ENCODE data around the gene FJX1.

The FJX1 gene

DNA sequence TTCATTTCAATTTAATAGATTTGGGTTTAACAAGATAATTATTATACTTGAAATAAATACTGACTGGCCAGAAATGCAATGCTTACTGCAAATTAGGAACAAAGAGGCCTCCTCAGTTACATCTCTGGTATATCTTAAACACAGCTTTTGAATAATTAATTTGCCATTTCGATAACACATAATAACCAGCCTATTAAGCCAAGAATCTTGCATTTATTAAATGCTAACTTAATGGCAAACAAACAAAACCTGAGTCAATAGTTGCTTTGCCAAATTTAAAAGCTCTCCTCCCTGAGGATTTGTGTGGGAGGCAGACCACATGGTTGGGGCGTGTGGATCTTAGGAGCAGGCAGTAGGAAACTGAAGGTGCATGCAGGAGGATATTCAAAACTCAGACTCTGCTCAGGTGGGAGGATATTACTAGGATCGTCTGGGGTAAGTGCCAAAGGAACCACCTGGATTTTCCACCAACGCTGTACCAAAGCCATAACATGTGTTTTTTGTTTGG, 17.9 kb upstream of the FJX1 start:
- Histone ChIP-seq H3K27ac (no peak overlapping the region), H3K4me2 (no peak overlapping the region), H3K9ac (no peak overlapping the region), H3K4me1 (ENCODE audit: low read depth, poor library complexity, severe bottlenecking) (peaks cover 41% of the 10 kb centered on the region), H3K27me3 (ENCODE audit: insufficient read depth, low read depth) (no peaks in the 10 kb centered on the region), H2AFZ (ENCODE audit: low read depth) (no peak overlapping the region), H4K20me1 (ENCODE audit: insufficient read depth) (no peaks in the 10 kb centered on the region), H3K4me3 (IDR thresholded peaks at IDR 0.05; ENCODE audit: insufficient read depth, low read depth, low read length) (no peak overlapping the region), H3K36me3 (ENCODE audit: insufficient read depth) (no peaks in the 10 kb centered on the region), H3K79me2 (ENCODE audit: insufficient read depth, low read depth) (no peaks in the 10 kb centered on the region)
- TF ChIP-seq, protein P1, sequence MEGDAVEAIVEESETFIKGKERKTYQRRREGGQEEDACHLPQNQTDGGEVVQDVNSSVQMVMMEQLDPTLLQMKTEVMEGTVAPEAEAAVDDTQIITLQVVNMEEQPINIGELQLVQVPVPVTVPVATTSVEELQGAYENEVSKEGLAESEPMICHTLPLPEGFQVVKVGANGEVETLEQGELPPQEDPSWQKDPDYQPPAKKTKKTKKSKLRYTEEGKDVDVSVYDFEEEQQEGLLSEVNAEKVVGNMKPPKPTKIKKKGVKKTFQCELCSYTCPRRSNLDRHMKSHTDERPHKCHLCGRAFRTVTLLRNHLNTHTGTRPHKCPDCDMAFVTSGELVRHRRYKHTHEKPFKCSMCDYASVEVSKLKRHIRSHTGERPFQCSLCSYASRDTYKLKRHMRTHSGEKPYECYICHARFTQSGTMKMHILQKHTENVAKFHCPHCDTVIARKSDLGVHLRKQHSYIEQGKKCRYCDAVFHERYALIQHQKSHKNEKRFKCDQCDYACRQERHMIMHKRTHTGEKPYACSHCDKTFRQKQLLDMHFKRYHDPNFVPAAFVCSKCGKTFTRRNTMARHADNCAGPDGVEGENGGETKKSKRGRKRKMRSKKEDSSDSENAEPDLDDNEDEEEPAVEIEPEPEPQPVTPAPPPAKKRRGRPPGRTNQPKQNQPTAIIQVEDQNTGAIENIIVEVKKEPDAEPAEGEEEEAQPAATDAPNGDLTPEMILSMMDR (conservative IDR thresholded peaks at IDR 0.05; ENCODE audit: low read depth, low read length), result no peak

DNA sequence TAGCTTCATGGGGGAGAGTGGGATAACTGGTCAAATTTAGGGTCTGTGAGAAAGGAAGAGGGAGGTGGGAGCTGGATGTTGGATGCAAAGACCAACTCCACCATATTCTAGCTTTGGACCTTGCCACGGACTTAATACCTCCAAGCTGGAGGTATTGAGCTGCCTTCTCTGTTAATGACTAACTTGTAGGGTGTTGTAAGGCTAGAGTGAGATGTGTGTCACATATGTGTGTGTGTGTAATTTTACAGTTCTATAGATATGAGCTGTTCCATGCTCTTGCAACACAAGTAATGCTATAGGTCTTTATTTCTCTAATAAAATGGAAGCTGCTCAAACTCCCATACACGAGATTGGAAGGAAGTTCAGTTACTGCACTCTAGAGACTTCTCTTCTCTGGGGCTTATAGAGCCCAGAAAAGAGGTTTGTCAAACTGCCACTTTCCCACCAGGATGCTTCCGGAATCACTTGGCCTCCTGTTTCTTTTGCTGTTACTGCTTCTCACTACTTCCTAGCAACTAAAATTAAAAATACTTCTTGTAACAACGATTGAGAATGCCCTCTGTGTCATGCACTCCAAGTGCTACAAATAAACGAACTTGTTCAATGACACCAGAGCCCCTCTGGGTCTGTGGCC, 16.0 kb upstream of the FJX1 start:
- Histone ChIP-seq H3K36me3 (ENCODE audit: insufficient read depth) (no peaks in the 10 kb centered on the region), H3K4me1 (ENCODE audit: low read depth, poor library complexity, severe bottlenecking) (peaks cover 31% of the 10 kb centered on the region), H3K9ac (no peak overlapping the region), H3K4me3 (IDR thresholded peaks at IDR 0.05; ENCODE audit: insufficient read depth, low read depth, low read length) (no peak overlapping the region), H3K27ac (no peak overlapping the region), H3K79me2 (ENCODE audit: insufficient read depth, low read depth) (no peaks in the 10 kb centered on the region), H3K4me2 (no peak overlapping the region), H4K20me1 (ENCODE audit: insufficient read depth) (no peaks in the 10 kb centered on the region), H2AFZ (ENCODE audit: low read depth) (no peak overlapping the region), H3K27me3 (ENCODE audit: insufficient read depth, low read depth) (no peaks in the 10 kb centered on the region)
- TF ChIP-seq, protein P1 (conservative IDR thresholded peaks at IDR 0.05; ENCODE audit: low read depth, low read length), result no peak

DNA sequence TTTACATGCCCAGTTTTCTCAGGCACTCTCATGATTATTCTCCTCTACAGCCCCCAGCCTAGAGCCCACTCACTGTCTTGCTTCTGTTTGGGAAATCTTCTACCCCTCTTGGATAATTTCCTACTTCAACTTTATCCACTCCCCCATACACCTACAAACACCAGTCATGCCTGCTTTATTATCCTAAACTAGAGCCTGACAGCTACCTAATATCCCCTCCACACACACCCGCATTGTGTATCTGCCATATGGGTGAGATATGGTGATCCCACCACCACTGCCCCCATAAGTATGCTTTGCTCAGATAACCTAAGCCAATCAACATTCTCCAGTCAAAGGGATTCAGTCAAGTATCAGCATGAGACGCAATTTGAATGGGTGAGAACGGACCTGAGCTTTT, 15.3 kb upstream of the FJX1 start:
- no peak overlapping the region for H3K4me3 ChIP-seq (IDR thresholded peaks at IDR 0.05; ENCODE audit: insufficient read depth, low read depth, low read length)
- H3K27me3 ChIP-seq (ENCODE audit: insufficient read depth, low read depth), result no peaks in the 10 kb centered on the region
- H4K20me1 ChIP-seq (ENCODE audit: insufficient read depth), result no peaks in the 10 kb centered on the region
- H3K9ac ChIP-seq, result no peak overlapping the region
- H2AFZ ChIP-seq (ENCODE audit: low read depth), result no peak overlapping the region
- H3K27ac ChIP-seq, result no peak overlapping the region
- TF ChIP-seq, protein P1 (conservative IDR thresholded peaks at IDR 0.05; ENCODE audit: low read depth, low read length), result no peak
- no peaks in the 10 kb centered on the region for H3K79me2 ChIP-seq (ENCODE audit: insufficient read depth, low read depth)
- no peaks in the 10 kb centered on the region for H3K36me3 ChIP-seq (ENCODE audit: insufficient read depth)
- no peak overlapping the region for H3K4me2 ChIP-seq
- H3K4me1 ChIP-seq (ENCODE audit: low read depth, poor library complexity, severe bottlenecking), result peaks cover 24% of the 10 kb centered on the region

DNA sequence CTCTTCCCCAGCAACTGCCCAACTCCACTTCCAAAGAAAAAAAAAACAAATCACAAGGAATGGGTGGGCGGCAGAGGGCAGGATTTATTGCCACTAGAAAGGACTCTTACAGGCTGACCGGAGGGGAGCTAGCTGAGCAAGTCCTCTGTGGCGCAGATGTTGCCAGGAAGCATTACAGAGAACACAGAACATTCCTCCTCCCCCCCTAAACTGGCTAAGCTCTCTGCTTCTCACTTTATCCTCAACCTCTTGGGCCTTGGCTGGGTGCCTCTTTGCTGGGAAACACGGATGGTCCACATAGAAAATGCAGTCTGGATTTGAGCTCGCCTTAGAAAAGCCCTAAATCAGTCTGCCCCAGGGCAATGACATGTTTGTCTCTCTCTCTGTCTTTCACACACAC, 12.6 kb upstream of the FJX1 start:
- no peak overlapping the region for H2AFZ ChIP-seq (ENCODE audit: low read depth)
- no peaks in the 10 kb centered on the region for H3K79me2 ChIP-seq (ENCODE audit: insufficient read depth, low read depth)
- H3K4me2 ChIP-seq, result no peak overlapping the region
- H3K9ac ChIP-seq, result no peak overlapping the region
- H3K4me1 ChIP-seq (ENCODE audit: low read depth, poor library complexity, severe bottlenecking), result no peaks in the 10 kb centered on the region
- no peak overlapping the region for H3K27ac ChIP-seq
- no peaks in the 10 kb centered on the region for H4K20me1 ChIP-seq (ENCODE audit: insufficient read depth)
- H3K36me3 ChIP-seq (ENCODE audit: insufficient read depth), result no peaks in the 10 kb centered on the region
- H3K4me3 ChIP-seq (IDR thresholded peaks at IDR 0.05; ENCODE audit: insufficient read depth, low read depth, low read length), result no peak overlapping the region
- no peaks in the 10 kb centered on the region for H3K27me3 ChIP-seq (ENCODE audit: insufficient read depth, low read depth)
- TF ChIP-seq, protein P1 (conservative IDR thresholded peaks at IDR 0.05; ENCODE audit: low read depth, low read length), result no peak

Measured in KMS-11 (cell line).